Neural progenitor cell (in vitro differentiated cells): ENCODE data around the gene TAPT1. TPM values are rescaled to one million over a fixed set of nuclear protein-coding genes. Genes with fewer than 3 reads are reported as not detected.

Source experiments
- DNase-seq: peaks from one replicate; pipeline ENCODE4 v3.0.0-alpha.2; 2016; ENCODE audit warnings: low spot score
- H2AFZ ChIP-seq: fragments of 200-600 bp; sonication (generic); replicated peaks from 2 replicates; pipeline ENCODE4 v1.6.1; 2016; ENCODE audit warnings: antibody characterized with exemption
- H3F3A ChIP-seq: fragments of 200-600 bp; sonication (generic); 2 replicates; pipeline ENCODE4 v1.6.1; 2016; ENCODE audit warnings: antibody characterized with exemption, low read depth
- H3K27ac ChIP-seq: fragments of 200-600 bp; sonication (generic); 2 replicates; pipeline ENCODE4 v1.5.1; 2016; ENCODE audit warnings: mild to moderate bottlenecking
- H3K27me3 ChIP-seq: fragments of 200-600 bp; sonication (generic); 2 replicates; pipeline ENCODE4 v1.6.1; 2016; ENCODE audit warnings: mild to moderate bottlenecking, moderate library complexity
- H3K36me3 ChIP-seq: fragments of 200-600 bp; sonication (generic); 2 replicates; pipeline ENCODE4 v1.5.1; 2016
- H3K4me1 ChIP-seq: fragments of 200-600 bp; sonication (generic); 2 replicates; pipeline ENCODE4 v1.6.1; 2016; ENCODE audit warnings: mixed run types
- H3K4me2 ChIP-seq: fragments of 200-600 bp; sonication (generic); 2 replicates; pipeline ENCODE4 v1.6.1; 2016
- H3K4me3 ChIP-seq: fragments of 200-600 bp; sonication (generic); 2 replicates; pipeline ENCODE4 v1.5.1; 2016
- H3K79me2 ChIP-seq: fragments of 200-600 bp; sonication (generic); 2 replicates; pipeline ENCODE4 v1.6.1; 2016; ENCODE audit warnings: low read depth
- H3K9ac ChIP-seq: fragments of 200-600 bp; sonication (generic); 2 replicates; pipeline ENCODE4 v1.6.1; 2016
- H3K9me3 ChIP-seq: fragments of 200-600 bp; sonication (generic); 2 replicates; pipeline ENCODE4 v1.5.1; 2016; ENCODE audit warnings: low read depth
- H4K20me1 ChIP-seq: fragments of 200-600 bp; sonication (generic); 2 replicates; pipeline ENCODE4 v1.6.1; 2016; ENCODE audit warnings: low read depth
- H3K27ac Mint-ChIP-seq: 3 replicates; pipeline ENCODE4 v1.8.0; 2021; ENCODE audit warnings: mixed read lengths
- H3K27me3 Mint-ChIP-seq: 2 replicates; pipeline ENCODE4 v1.8.0; 2022; ENCODE audit warnings: low read depth, mild to moderate bottlenecking, inconsistent platforms, moderate library complexity, mixed read lengths; ENCODE audit not compliant: insufficient read depth
- H3K36me3 Mint-ChIP-seq: 3 replicates; pipeline ENCODE4 v1.8.0; 2021; ENCODE audit warnings: mixed read lengths
- H3K4me1 Mint-ChIP-seq: 3 replicates; pipeline ENCODE4 v1.8.0; 2021; ENCODE audit warnings: mixed read lengths
- H3K4me3 Mint-ChIP-seq: 3 replicates; pipeline ENCODE4 v1.8.0; 2021; ENCODE audit warnings: mild to moderate bottlenecking, moderate library complexity, mixed read lengths
- H3K9me3 Mint-ChIP-seq: 3 replicates; pipeline ENCODE4 v1.8.0; 2020; ENCODE audit warnings: mixed read lengths
- CTCF ChIP-seq: fragments of 200-600 bp; sonication (generic); IDR thresholded peaks from 2 replicates; pipeline ENCODE4 v1.5.1; 2017; ENCODE audit warnings: antibody characterized with exemption, mild to moderate bottlenecking
- EZH2 ChIP-seq: fragments of 200-600 bp; sonication (generic); IDR thresholded peaks from 2 replicates; pipeline ENCODE4 v1.6.1; 2017; ENCODE audit warnings: antibody characterized with exemption, mild to moderate bottlenecking, moderate library complexity
- EZH2phosphoT487 ChIP-seq: fragments of 200-600 bp; sonication (generic); IDR thresholded peaks from 2 replicates; pipeline ENCODE4 v1.6.1; 2017; ENCODE audit warnings: antibody characterized with exemption
- total RNA-seq: library from RNA; depleted of rRNA; stranded (reverse); fragments of >200 nt; gene quantifications from 2 replicates; pipeline ENCODE4 v1.2.3, GENCODE V29; 2015; ENCODE audit warnings: low replicate concordance

TAPT1 gene
- total RNA-seq, 1 donor from 2014 or later: 18.9 TPM

GRCh38 chr4:16205298-16206164, 20.7 kb downstream of the TAPT1 start:
- Mint-ChIP-seq H3K27ac (no peak overlapping the region), H3K4me3 (no peak overlapping the region), H3K36me3 (peaks cover 2% of the 10 kb centered on the region), H3K4me1 (peaks cover 14% of the 10 kb centered on the region), H3K9me3 (no peaks in the 10 kb centered on the region), H3K27me3 (no peaks in the 10 kb centered on the region)
- Histone ChIP-seq H3K9ac (no peak overlapping the region), H3K36me3 (no peaks in the 10 kb centered on the region), H3K4me3 (no peak overlapping the region), H4K20me1 (peaks cover 6% of the 10 kb centered on the region), H2AFZ (no peak overlapping the region), H3F3A (no peaks in the 10 kb centered on the region), H3K9me3 (no peaks in the 10 kb centered on the region), H3K27me3 (no peaks in the 10 kb centered on the region), H3K4me2 (no peak overlapping the region), H3K27ac (no peak overlapping the region), H3K4me1 (peaks cover 12% of the 10 kb centered on the region), H3K79me2 (no peaks in the 10 kb centered on the region)
- TF ChIP-seq EZH2: no peak
- peak; percentile 67 for TF ChIP-seq CTCF
- TF ChIP-seq EZH2phosphoT487: no peak
- DNase-seq: peak; percentile 67

GRCh38 chr4:16204505-16204904, 21.8 kb downstream of the TAPT1 start:
- no peaks in the 10 kb centered on the region for H3F3A ChIP-seq
- Mint-ChIP-seq H3K4me1 (peaks cover 14% of the 10 kb centered on the region), H3K36me3 (peaks cover 2% of the 10 kb centered on the region), H3K4me3 (no peak overlapping the region), H3K27me3 (no peaks in the 10 kb centered on the region), H3K9me3 (no peaks in the 10 kb centered on the region), H3K27ac (no peak overlapping the region)
- H3K36me3 ChIP-seq: no peaks in the 10 kb centered on the region
- no peaks in the 10 kb centered on the region for H3K27me3 ChIP-seq
- H4K20me1 ChIP-seq: peaks cover 6% of the 10 kb centered on the region
- no peak overlapping the region for H3K9ac ChIP-seq
- H2AFZ ChIP-seq: no peak overlapping the region
- no peak overlapping the region for H3K4me2 ChIP-seq
- no peak overlapping the region for H3K4me3 ChIP-seq
- no peak for TF ChIP-seq CTCF
- TF ChIP-seq EZH2: no peak
- no peak for TF ChIP-seq EZH2phosphoT487
- peaks cover 12% of the 10 kb centered on the region for H3K4me1 ChIP-seq
- H3K79me2 ChIP-seq: no peaks in the 10 kb centered on the region
- no peak for DNase-seq
- no peaks in the 10 kb centered on the region for H3K9me3 ChIP-seq
- no peak overlapping the region for H3K27ac ChIP-seq

GRCh38 chr4:16203083-16203482, 23.2 kb downstream of the TAPT1 start:
- H3K9ac ChIP-seq: no peak overlapping the region
- no peaks in the 10 kb centered on the region for H3K9me3 Mint-ChIP-seq

More at GRCh38 chr4:16203083-16203482, 23.2 kb downstream of the TAPT1 start:
- H3K27ac ChIP-seq: no peak overlapping the region
- no peak overlapping the region for H3K4me2 ChIP-seq
- H3K36me3 ChIP-seq: no peaks in the 10 kb centered on the region
- Mint-ChIP-seq H3K4me1 (peaks cover 14% of the 10 kb centered on the region), H3K4me3 (no peak overlapping the region), H3K27ac (no peak overlapping the region), H3K27me3 (no peaks in the 10 kb centered on the region), H3K36me3 (peaks cover 2% of the 10 kb centered on the region)
- no peak overlapping the region for H2AFZ ChIP-seq
- no peaks in the 10 kb centered on the region for H3K27me3 ChIP-seq
- DNase-seq: no peak
- peaks cover 5% of the 10 kb centered on the region for H3F3A ChIP-seq
- H4K20me1 ChIP-seq: peaks cover 6% of the 10 kb centered on the region
- H3K79me2 ChIP-seq: no peaks in the 10 kb centered on the region
- TF ChIP-seq EZH2 (no peak), CTCF (no peak), EZH2phosphoT487 (no peak)
- H3K4me1 ChIP-seq: peaks cover 12% of the 10 kb centered on the region
- no peak overlapping the region for H3K4me3 ChIP-seq
- H3K9me3 ChIP-seq: no peaks in the 10 kb centered on the region
